HAP-1 (cell line): Measurements from ENCODE around the gene SLC6A16.

Experiments
- DNase-seq, 2 experiments: peaks; one replicate each; pipeline ENCODE4 v3.0.0-alpha.2; 2016 to 2020; ENCODE audit warnings: low spot score in 2 of 2
- H3K27me3 ChIP-seq: fragments of 250-450 bp; sonication (Bioruptor Pico); 2 replicates; pipeline ENCODE4 v1.5.1; 2020; ENCODE audit warnings: low read depth, mild to moderate bottlenecking, moderate library complexity
- H3K36me3 ChIP-seq: fragments of 250-450 bp; sonication (Bioruptor Pico); replicated peaks from 2 replicates; pipeline ENCODE4 v1.5.1; 2020; ENCODE audit warnings: mild to moderate bottlenecking
- H3K4me1 ChIP-seq: fragments of 250-450 bp; sonication (Bioruptor Pico); 2 replicates; pipeline ENCODE4 v1.5.1; 2020; ENCODE audit warnings: mild to moderate bottlenecking
- H3K4me3 ChIP-seq: fragments of 250-450 bp; sonication (Bioruptor Pico); 2 replicates; pipeline ENCODE4 v1.5.1; 2020; ENCODE audit warnings: mild to moderate bottlenecking, moderate library complexity
- H3K9me3 ChIP-seq: fragments of 250-450 bp; sonication (Bioruptor Pico); 2 replicates; pipeline ENCODE4 v1.5.1; 2020; ENCODE audit warnings: mild to moderate bottlenecking, moderate library complexity
- in situ Hi-C: fragments of 300-500 bp; cut with MboI; formaldehyde crosslinking; loops from 3 replicates; pipeline ENCODE4 v1.14.3; 2020; ENCODE audit warnings: low sequenced_read_pairs, inconsistent platforms, mixed read lengths

Gene SLC6A16

DNA sequence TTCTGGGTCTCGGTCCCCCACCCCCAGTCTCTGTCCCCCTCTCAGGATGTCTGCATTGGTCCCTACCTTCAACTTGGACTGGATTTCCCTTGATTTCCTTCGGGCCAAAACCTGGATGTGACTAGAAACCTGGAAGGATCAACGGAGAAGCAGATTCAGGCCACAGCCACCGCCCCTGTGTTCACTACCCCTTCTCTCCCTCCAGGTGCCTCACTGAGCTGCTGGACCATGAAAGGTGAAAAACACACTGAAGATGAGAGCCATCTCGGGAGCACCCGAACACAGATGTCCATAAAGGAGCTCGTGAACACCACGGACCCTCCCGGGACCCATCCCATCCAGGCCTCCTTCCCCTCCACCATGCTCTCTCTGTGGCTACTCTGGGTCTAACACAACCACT is 32.2 kb upstream of the SLC6A16 start:
- Histone ChIP-seq H3K4me3 (no peak overlapping the region), H3K27me3 (no peaks in the 10 kb centered on the region), H3K36me3 (peaks cover 14% of the 10 kb centered on the region), H3K9me3 (no peaks in the 10 kb centered on the region), H3K4me1 (no peaks in the 10 kb centered on the region)
- in situ Hi-C loops, result no loop called here
- DNase-seq, result no peak

DNA sequence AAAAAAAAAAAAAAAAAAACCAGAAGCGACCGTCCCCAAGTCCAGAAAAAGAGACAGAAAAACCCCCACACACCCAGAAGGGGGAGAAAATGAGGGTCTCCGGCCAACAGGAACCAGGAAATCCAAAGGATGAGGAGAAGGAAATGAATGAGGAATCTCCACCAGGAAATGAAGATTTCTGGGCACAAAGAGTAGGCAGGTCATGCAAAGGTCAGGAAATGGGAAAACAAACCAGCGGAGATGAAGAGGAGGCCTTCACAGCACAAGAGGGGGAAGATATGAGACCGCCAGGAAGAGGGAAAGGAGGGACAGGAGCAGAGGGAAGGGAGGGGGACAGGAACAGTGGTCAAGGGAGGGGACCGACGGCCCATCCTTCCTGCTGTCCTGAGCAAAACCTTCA is 31.4 kb upstream of the SLC6A16 start:
- Histone ChIP-seq H3K4me3 (no peak overlapping the region), H3K4me1 (no peaks in the 10 kb centered on the region), H3K9me3 (no peaks in the 10 kb centered on the region), H3K27me3 (no peaks in the 10 kb centered on the region), H3K36me3 (peaks cover 17% of the 10 kb centered on the region)
- DNase-seq, result no peak
- in situ Hi-C loops, result no loop called here

DNA sequence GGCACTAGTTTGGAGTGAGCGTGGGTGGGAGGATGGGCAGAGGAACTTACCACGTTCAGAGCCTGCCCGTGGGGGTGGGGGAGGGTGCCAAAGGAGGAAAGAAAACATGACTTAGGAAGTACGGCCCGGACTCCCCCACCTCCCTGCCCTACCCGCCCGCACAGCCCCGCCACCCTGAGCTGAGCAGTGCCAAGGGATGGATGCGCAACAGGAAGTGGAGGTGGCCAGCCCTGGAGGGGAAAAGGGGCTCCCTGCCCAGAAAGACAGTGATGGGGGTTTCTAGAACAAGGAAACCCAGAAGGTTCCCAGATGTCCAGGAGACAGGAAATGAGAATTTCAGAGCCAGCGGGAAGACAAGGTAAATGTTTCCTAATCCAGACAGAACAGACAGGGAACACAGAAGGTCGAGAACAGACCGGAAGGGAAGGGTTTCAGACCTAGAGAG is 30.9 kb upstream of the SLC6A16 start:
- peaks cover 22% of the 10 kb centered on the region for H3K36me3 ChIP-seq
- no peak overlapping the region for H3K4me3 ChIP-seq
- in situ Hi-C loops, result no loop called here

DNA sequence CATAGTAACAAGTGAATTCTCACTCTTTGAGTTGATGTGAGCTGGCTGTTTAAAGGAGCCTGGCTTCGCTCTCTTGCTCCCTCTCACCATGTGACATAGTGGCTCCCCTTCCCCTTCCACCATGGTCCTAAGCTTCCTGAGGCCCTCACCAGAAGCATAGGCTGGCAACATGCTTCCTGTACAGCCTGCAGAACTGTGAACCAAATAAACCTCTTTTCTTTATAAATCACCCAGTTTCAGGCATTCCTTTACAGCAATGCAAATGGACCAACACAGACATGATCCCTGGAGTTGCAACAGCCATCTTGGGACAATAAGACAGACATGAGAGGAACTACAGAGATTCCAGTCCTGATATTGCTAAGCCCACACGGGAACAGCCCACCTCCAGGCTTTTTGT is 24.6 kb upstream of the SLC6A16 start:
- Histone ChIP-seq H3K4me1 (no peaks in the 10 kb centered on the region), H3K9me3 (no peaks in the 10 kb centered on the region), H3K27me3 (no peaks in the 10 kb centered on the region), H3K4me3 (no peak overlapping the region), H3K36me3 (peaks cover 61% of the 10 kb centered on the region)
- in situ Hi-C loops, result no loop called here
- DNase-seq, result no peak

More for the DNA sequence above, 30.9 kb upstream of the SLC6A16 start:
- H3K9me3 ChIP-seq, result no peaks in the 10 kb centered on the region
- no peak for DNase-seq
- H3K27me3 ChIP-seq, result no peaks in the 10 kb centered on the region
- no peaks in the 10 kb centered on the region for H3K4me1 ChIP-seq

DNA sequence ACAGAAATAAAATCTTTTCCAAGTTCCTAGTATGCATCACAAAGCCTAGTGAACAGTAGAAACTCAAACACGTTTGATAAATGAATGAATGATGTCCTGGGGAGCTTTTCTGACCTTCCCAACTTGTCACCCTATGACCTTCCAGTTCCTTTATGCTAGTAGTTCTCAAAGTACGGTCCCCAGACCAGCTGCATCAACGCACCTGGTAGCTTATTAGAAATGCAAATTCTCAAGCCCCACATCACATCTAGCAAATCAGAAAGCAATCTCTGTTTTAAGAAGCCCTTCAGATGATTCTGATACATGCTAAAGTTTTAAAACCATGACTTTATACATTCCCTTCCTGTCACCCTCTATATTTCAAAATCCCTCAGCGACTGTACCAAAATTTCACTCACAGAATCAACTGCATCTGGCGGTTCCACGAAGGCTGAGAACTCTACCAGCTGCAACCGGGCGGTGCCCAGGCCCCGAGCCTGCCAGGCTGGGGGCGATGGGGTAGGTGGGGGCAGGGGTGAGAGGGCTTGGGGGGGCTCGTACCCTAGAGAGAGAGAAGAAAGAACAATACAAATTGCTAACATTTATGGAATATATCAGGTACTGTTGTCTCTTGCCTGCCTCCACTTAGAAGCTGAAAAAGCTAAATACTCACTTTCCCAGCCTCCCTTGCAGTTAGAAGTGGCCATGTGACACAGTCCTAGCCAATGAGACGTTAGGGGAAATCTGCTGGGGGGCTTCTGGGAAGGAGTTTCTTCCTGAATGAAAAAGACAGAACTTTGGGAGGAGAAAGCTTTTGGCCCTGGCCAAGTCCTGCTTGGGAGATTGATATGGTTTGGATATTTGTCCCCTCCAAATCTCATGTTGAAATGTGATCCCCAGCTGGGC is 23.6 kb upstream of the SLC6A16 start:
- in situ Hi-C loops, result no loop called here
- no peaks in the 10 kb centered on the region for H3K9me3 ChIP-seq
- DNase-seq, result no peak
- no peaks in the 10 kb centered on the region for H3K27me3 ChIP-seq
- no peak overlapping the region for H3K4me3 ChIP-seq
- H3K4me1 ChIP-seq, result no peaks in the 10 kb centered on the region
- peaks cover 64% of the 10 kb centered on the region for H3K36me3 ChIP-seq

DNA sequence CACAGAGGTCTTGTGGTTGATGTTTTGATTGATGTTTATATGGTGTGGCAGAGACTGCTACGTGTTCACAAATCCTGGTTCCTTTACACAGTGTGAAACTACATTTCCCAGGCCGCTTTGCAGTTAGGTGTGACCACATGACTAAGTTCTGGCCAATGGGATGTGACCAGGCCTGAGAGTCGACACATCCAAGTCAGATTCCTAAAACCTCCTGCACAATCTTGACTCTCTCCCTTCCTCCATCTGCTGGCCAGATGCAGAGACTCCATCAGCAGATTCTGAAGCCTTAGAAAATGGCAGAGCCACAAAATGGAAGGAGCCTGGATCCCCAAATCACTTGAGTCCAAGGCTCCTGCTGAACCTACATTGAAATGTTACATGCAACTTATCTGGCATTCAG is 22.8 kb upstream of the SLC6A16 start:
- in situ Hi-C loops, result no loop called here

DNA sequence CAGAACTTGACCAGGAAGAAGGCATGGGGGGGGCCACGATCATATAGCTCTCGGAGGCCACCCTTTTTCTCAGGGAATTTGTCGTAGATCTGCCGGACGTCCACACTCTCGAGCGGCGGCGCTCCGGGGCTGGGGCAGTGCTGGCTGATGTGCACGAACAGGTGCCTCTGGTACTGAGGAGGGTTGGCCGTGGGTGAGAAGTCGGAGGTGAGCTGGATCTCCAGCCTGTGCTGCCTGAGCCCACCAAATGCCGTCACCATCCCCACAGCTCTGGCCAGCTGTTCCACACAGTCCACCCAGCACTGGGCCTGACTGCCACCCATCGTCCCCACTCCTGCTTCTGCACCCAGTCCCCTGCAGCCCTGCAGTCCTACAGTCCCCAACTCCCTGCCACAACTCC is 22.2 kb upstream of the SLC6A16 start:
- no peak for DNase-seq
- no peaks in the 10 kb centered on the region for H3K9me3 ChIP-seq
- in situ Hi-C loops, result no loop called here
- H3K36me3 ChIP-seq, result peaks cover 67% of the 10 kb centered on the region
- no peak overlapping the region for H3K4me3 ChIP-seq
- no peaks in the 10 kb centered on the region for H3K27me3 ChIP-seq
- no peaks in the 10 kb centered on the region for H3K4me1 ChIP-seq

More for the DNA sequence above, 22.8 kb upstream of the SLC6A16 start:
- Histone ChIP-seq H3K4me3 (no peak overlapping the region), H3K9me3 (no peaks in the 10 kb centered on the region), H3K27me3 (no peaks in the 10 kb centered on the region), H3K36me3 (peaks cover 64% of the 10 kb centered on the region), H3K4me1 (no peaks in the 10 kb centered on the region)
- DNase-seq, result peak; percentile 58 to 63

DNA sequence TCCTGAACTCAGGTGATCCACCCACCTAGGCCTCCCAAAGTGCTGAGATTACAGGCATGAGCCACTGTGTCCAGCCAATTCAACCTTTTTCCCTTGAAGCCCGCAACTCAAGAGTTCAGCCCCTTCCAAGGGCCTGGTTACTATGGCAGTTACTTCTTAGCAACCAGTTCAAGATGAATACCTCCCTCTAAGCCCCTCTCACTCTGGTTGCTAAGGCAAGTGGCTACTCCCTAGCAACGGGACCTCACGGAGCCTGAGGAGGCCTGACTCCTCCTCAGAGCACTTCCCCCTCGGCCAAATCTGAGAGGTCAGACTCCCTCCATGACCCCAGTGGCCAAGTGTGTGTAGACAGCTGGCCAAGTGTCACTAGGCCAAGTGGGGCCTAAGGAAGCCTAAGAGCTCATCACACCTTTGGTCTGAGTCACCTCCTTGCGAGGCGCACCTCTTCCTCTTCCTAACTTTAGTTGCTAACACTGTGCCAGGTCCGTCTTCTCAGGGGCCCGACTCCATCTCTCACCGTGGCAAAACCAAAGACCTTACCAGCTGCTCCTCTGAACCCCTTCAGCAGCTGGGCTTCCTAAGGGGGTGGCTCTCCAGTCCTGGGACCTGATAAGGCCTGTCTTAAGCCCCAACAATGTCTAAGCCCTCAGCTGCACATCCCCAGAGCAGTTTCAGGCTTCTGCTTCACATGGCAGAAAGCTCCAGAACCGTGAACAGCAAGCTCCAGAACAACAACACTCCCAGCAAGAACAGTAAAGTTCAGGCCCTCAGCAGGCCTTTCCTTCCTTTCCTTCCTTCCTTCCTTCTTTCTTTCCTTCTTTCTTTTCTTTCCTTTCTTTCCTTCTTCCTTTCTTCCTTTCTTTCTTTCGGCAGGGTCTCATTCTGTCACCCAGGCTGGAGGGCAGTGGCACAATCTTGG is 19.8 kb upstream of the SLC6A16 start:
- Histone ChIP-seq H3K4me3 (no peak overlapping the region), H3K36me3 (peaks cover 58% of the 10 kb centered on the region), H3K9me3 (no peaks in the 10 kb centered on the region), H3K4me1 (0 out of 2 replicates have a peak, but pooled peaks cover 2% of the 10 kb centered on the region), H3K27me3 (no peaks in the 10 kb centered on the region)
- no peak for DNase-seq
- in situ Hi-C loops, result no loop called here

DNA sequence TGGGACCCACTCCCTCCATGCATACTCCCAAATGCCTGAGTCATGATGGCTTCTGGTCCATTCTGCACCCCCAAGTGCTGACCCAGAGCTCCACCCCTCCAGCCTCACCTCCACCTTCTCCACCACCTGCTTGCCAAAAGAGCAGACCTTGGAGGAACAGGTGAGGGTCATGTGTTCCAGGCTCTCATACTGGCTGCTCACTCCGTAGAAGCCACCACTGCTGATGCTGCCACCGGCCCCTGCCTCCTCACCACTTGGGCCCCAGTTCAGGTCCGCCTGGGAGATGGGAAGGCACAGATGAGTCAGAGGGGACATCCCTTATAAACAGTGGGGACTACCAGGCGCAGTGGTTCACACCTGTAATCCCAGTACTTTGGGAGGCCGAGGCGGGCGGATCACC is 18.1 kb upstream of the SLC6A16 start:
- DNase-seq, result no peak
- 0 out of 2 replicates have a peak, but pooled peaks cover 2% of the 10 kb centered on the region for H3K4me1 ChIP-seq
- peaks cover 46% of the 10 kb centered on the region for H3K36me3 ChIP-seq
- in situ Hi-C loops, result no loop called here
- no peaks in the 10 kb centered on the region for H3K9me3 ChIP-seq
- no peaks in the 10 kb centered on the region for H3K27me3 ChIP-seq
- no peak overlapping the region for H3K4me3 ChIP-seq

DNA sequence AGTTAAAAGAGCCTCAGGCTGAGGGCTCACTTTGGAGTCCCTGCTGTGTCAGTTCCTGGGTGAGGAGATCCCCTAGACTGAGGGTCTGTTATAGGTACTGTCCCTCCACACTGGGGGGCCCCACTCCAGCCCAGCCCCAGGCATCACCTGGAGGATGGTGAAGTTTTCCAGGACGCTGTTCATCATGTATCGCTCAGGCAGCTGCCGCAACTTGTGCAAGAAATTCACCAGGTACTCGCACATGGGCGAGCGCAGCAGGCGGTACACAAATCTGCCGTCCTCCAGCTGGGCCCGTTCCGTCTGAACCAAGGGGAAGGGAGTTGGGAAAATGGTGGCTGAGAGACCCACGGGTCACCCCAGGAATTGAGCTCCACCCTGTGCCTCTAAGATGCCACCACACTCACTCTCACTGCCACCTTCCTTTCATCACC is 17.3 kb upstream of the SLC6A16 start:
- in situ Hi-C loops, result no loop called here
- H3K4me3 ChIP-seq, result no peak overlapping the region
- no peaks in the 10 kb centered on the region for H3K9me3 ChIP-seq
- 0 out of 2 replicates have a peak, but pooled peaks cover 2% of the 10 kb centered on the region for H3K4me1 ChIP-seq
- H3K36me3 ChIP-seq, result peaks cover 38% of the 10 kb centered on the region
- no peak for DNase-seq
- H3K27me3 ChIP-seq, result no peaks in the 10 kb centered on the region

DNA sequence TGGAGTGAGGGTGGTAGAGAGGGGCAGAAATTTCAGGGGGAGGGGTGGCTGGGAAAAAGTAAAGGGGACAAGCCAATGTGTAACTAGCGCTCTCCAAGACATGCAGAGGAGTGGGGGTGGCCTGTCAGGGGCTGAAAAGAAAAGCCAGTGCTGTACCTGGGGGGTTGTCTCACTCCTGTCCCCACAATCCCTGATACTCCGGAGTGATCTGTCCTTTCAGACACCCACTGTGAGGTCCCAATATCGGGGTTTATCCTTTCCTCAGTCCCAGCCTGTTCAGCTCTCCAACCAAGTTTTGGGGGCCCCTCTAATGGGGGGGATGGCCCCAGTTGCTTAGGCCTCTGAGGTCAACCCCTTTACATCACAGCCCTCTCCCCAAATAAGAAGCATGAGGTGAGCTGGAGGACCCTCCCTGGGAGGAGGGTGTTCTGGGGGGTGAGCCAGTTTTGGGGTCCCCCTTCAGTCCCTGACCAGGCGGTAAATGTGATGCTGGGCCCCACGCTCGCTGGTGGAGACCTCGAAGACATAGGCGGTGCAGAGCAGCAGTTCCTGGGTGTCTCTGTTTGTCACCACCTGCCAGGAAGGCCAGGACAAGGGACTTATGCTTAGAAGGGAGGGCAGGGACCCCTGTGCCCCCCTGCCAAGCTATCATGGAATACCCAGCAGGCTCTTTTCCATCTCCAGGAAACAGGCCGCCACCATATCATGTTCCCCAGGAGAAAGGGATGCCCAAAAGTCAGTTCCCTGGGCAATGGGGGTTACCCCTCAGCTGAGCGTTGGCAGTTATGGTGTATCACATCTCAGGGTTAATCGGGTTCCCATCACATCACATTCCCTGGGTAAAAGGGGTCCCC is 16.1 kb upstream of the SLC6A16 start:
- DNase-seq, result no peak
- peaks cover 27% of the 10 kb centered on the region for H3K36me3 ChIP-seq
- no peaks in the 10 kb centered on the region for H3K27me3 ChIP-seq
- in situ Hi-C loops, result no loop called here
- no peaks in the 10 kb centered on the region for H3K9me3 ChIP-seq
- 0 out of 2 replicates have a peak, but pooled peaks cover 2% of the 10 kb centered on the region for H3K4me1 ChIP-seq
- H3K4me3 ChIP-seq, result no peak overlapping the region

DNA sequence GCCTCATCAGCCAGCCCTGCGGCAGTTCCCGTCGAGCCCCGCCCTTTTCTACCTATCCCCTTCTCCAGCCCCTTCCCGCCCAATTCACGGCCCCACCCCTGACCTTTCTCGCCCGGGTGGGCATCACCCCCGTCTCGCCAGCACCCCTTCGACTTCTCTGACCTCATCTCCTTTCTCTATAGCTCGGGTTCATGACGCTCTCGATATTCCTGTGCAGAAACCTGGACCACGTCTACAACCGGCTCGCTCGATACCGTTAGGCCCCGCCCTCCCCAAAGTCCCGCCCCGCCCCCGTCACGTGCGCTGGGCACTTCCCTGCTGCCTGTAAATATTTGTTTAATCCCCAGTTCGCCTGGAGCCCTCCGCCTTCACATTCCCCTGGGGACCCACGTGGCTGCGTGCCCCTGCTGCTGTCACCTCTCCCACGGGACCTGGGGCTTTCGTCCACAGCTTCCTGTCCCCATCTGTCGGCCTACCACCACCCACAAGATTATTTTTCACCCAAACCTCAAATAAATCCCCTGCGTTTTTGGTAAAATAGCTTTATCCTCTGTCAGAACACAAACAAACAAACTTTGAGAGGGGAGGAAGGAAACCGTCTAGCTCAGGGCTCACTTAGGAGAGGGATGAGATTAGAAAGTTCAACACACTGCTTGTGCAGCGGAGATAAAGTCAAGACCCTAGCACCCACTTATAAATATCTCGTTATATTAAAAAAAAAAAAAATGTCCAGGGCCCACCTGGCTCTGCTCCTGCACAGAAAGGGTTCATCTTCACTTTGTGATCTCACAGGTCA is 15.3 kb upstream of the SLC6A16 start:
- DNase-seq, result peak; percentile 28 to 74
- no peak overlapping the region for H3K4me3 ChIP-seq
- H3K4me1 ChIP-seq, result 0 out of 2 replicates have a peak, but pooled peaks cover 2% of the 10 kb centered on the region
- H3K9me3 ChIP-seq, result no peaks in the 10 kb centered on the region
- no peaks in the 10 kb centered on the region for H3K27me3 ChIP-seq
- in situ Hi-C loops, result no loop called here
- peaks cover 26% of the 10 kb centered on the region for H3K36me3 ChIP-seq
